WTC11 (cell line): ENCODE results near the gene PHLDB2. TPM values are rescaled to one million over a fixed set of nuclear protein-coding genes. Genes with fewer than 3 reads are reported as not detected.
A peak's percentile ranks its signal among the peaks of the same experiment; 100 is the strongest.

Experiments used
- ATAC-seq: fragments of 200-7000 bp; cut with Tn5 transposase; 2 replicates; pipeline ENCODE4 v1.10.0; 2021; ENCODE audit warnings: mild to moderate bottlenecking, moderate library complexity
- CTCF ChIA-PET: fragments of 300-600 bp; sonication (Branson Sonifier 250); formaldehyde crosslinking; loops from one replicate; lab custom pipeline; 2021; ENCODE audit warnings: antibody characterized with exemption; lab: Charles Lee
- POLR2A ChIA-PET: fragments of 350-600 bp; sonication (Branson Sonifier 250); formaldehyde crosslinking; loops from one replicate; lab custom pipeline; 2021; ENCODE audit warnings: antibody characterized with exemption; lab: Charles Lee
- DNase-seq: peaks from one replicate; pipeline ENCODE4 v3.0.0; 2021; ENCODE audit warnings: low spot score
- H3K27ac Mint-ChIP-seq: 2 replicates; pipeline ENCODE4 v1.8.0; 2021; ENCODE audit warnings: mixed read lengths
- H3K27me3 Mint-ChIP-seq: 2 replicates; pipeline ENCODE4 v1.8.0; 2021; ENCODE audit warnings: low read depth, mild to moderate bottlenecking, moderate library complexity, mixed read lengths
- H3K36me3 Mint-ChIP-seq: 2 replicates; pipeline ENCODE4 v1.8.0; 2021; ENCODE audit warnings: mixed read lengths
- H3K4me1 Mint-ChIP-seq: 2 replicates; pipeline ENCODE4 v1.8.0; 2022; ENCODE audit warnings: mixed read lengths
- H3K4me3 Mint-ChIP-seq: 2 replicates; pipeline ENCODE4 v1.8.0; 2021; ENCODE audit warnings: mild to moderate bottlenecking, moderate library complexity, mixed read lengths
- H3K9me3 Mint-ChIP-seq: 2 replicates; pipeline ENCODE4 v1.8.0; 2021; ENCODE audit warnings: mixed read lengths
- MXD4 ChIP-seq: fragments of 250-450 bp; sonication (Bioruptor Pico); IDR thresholded peaks from 2 replicates; pipeline ENCODE4 v1.8.0; 2021; ENCODE audit warnings: mild to moderate bottlenecking, moderate library complexity, borderline replicate concordance
- MYBL2 ChIP-seq: sonication (generic); formaldehyde crosslinking; IDR thresholded peaks from 2 replicates; pipeline ENCODE4 v1.8.1; 2023; ENCODE audit warnings: mild to moderate bottlenecking, moderate library complexity, missing genetic modification reagents
- NR2C2 ChIP-seq: sonication (generic); formaldehyde crosslinking; IDR thresholded peaks from 2 replicates; pipeline ENCODE4 v1.8.0; 2022; ENCODE audit warnings: mild to moderate bottlenecking, missing genetic modification reagents
- OVOL2 ChIP-seq: fragments of 250-450 bp; sonication (Bioruptor Pico); IDR thresholded peaks from 2 replicates; pipeline ENCODE4 v1.9.0; 2021; ENCODE audit warnings: mild to moderate bottlenecking, borderline replicate concordance
- RELA ChIP-seq: sonication (generic); formaldehyde crosslinking; IDR thresholded peaks from 2 replicates; pipeline ENCODE4 v1.8.1; 2022; ENCODE audit warnings: missing genetic modification reagents, mild to moderate bottlenecking, borderline replicate concordance
- RORB ChIP-seq: fragments of 250-450 bp; sonication (Bioruptor Pico); IDR thresholded peaks from 2 replicates; pipeline ENCODE4 v1.9.0; 2021; ENCODE audit warnings: mild to moderate bottlenecking
- TCF7 ChIP-seq: sonication (generic); formaldehyde crosslinking; IDR thresholded peaks from 2 replicates; pipeline ENCODE4 v1.8.0; 2022; ENCODE audit warnings: mild to moderate bottlenecking, low read depth, missing genetic modification reagents, moderate library complexity
- ZNF263 ChIP-seq: sonication (generic); formaldehyde crosslinking; IDR thresholded peaks from 2 replicates; pipeline ENCODE4 v1.8.1; 2022; ENCODE audit warnings: low read depth, mild to moderate bottlenecking, moderate library complexity, missing genetic modification reagents
- ZNF317 ChIP-seq: sonication (generic); formaldehyde crosslinking; IDR thresholded peaks from 2 replicates; pipeline ENCODE4 v1.8.1; 2023; ENCODE audit warnings: low read depth, mild to moderate bottlenecking, moderate library complexity, missing genetic modification reagents, borderline replicate concordance
- total RNA-seq: library from RNA; stranded (reverse); gene quantifications from 3 replicates; pipeline ENCODE4 v1.2.3, GENCODE V29; 2021
- TF ChIP-seq, protein P1 (sequence below): sonication (generic); formaldehyde crosslinking; IDR thresholded peaks from 2 replicates; pipeline ENCODE4 v1.8.0; 2023; ENCODE audit warnings: mild to moderate bottlenecking, missing genetic modification reagents
- TF ChIP-seq, protein P2 (sequence below): sonication (generic); formaldehyde crosslinking; IDR thresholded peaks from 2 replicates; pipeline ENCODE4 v1.8.1; 2023; ENCODE audit warnings: mild to moderate bottlenecking, missing genetic modification reagents
- TF ChIP-seq, protein P3 (sequence below): sonication (generic); formaldehyde crosslinking; IDR thresholded peaks from 2 replicates; pipeline ENCODE4 v1.8.1; 2023; ENCODE audit warnings: mild to moderate bottlenecking, missing genetic modification reagents, moderate library complexity
- TF ChIP-seq, protein P4 (sequence below): fragments of 200-600 bp; IDR thresholded peaks from 2 replicates; pipeline ENCODE4 v1.8.0; 2022; ENCODE audit warnings: antibody characterized with exemption

PHLDB2 gene
- total RNA-seq, 1 experiment from 2014 or later, result 40.3 TPM

DNA sequence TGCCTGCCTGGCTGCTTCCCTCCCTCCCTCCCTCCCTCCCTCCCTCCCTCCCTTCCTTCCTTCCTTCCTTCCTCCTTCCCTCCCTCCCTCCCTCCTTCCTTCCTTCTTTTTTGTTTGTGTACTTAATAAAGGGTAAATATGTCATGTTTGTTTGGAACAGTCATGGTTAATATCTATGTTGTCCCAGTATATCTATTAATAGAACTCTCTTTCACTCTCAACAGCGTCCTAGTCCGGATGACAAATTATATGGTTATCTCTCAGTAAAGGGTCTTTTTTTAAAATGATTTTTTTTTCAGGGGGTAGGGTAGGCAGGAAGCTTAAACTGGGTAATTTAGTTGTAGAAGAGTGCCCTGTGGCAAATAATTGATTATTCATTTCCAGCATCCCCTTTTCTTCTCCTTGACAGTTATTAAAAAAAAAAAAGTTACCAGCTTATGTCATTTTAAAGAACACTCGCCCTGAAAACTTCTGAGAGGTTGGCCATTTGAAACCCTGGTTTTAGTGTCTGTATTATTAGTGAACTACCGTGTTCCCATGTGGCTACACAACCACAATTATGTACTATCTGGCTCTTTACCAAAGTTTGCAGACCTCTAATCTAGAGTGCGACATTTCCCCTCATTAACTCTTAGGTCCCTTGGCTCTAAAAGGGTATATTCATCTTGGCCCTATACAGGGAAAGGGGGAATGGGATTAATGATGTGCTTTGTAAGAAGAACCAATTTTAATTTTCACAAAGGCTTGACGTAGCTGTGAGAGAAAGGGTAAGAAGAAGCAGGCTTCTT, 153.3 kb downstream of the PHLDB2 start:
- DNase-seq, result no peak
- TF ChIP-seq ZNF317 (CRISPR knock-in tag) (no peak), OVOL2 (CRISPR knock-in tag) (no peak), RORB (CRISPR knock-in tag) (no peak), RELA (CRISPR knock-in tag) (no peak), TCF7 (CRISPR knock-in tag) (no peak), MYBL2 (no peak), ZNF263 (CRISPR knock-in tag) (no peak), NR2C2 (no peak)
- TF ChIP-seq, protein P1, sequence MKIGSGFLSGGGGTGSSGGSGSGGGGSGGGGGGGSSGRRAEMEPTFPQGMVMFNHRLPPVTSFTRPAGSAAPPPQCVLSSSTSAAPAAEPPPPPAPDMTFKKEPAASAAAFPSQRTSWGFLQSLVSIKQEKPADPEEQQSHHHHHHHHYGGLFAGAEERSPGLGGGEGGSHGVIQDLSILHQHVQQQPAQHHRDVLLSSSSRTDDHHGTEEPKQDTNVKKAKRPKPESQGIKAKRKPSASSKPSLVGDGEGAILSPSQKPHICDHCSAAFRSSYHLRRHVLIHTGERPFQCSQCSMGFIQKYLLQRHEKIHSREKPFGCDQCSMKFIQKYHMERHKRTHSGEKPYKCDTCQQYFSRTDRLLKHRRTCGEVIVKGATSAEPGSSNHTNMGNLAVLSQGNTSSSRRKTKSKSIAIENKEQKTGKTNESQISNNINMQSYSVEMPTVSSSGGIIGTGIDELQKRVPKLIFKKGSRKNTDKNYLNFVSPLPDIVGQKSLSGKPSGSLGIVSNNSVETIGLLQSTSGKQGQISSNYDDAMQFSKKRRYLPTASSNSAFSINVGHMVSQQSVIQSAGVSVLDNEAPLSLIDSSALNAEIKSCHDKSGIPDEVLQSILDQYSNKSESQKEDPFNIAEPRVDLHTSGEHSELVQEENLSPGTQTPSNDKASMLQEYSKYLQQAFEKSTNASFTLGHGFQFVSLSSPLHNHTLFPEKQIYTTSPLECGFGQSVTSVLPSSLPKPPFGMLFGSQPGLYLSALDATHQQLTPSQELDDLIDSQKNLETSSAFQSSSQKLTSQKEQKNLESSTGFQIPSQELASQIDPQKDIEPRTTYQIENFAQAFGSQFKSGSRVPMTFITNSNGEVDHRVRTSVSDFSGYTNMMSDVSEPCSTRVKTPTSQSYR (CRISPR knock-in tag), result no peak
- TF ChIP-seq, protein P2, sequence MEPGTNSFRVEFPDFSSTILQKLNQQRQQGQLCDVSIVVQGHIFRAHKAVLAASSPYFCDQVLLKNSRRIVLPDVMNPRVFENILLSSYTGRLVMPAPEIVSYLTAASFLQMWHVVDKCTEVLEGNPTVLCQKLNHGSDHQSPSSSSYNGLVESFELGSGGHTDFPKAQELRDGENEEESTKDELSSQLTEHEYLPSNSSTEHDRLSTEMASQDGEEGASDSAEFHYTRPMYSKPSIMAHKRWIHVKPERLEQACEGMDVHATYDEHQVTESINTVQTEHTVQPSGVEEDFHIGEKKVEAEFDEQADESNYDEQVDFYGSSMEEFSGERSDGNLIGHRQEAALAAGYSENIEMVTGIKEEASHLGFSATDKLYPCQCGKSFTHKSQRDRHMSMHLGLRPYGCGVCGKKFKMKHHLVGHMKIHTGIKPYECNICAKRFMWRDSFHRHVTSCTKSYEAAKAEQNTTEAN, result no peak
- TF ChIP-seq, protein P3, sequence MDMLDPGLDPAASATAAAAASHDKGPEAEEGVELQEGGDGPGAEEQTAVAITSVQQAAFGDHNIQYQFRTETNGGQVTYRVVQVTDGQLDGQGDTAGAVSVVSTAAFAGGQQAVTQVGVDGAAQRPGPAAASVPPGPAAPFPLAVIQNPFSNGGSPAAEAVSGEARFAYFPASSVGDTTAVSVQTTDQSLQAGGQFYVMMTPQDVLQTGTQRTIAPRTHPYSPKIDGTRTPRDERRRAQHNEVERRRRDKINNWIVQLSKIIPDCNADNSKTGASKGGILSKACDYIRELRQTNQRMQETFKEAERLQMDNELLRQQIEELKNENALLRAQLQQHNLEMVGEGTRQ (CRISPR knock-in tag), result no peak
- H3K27me3 Mint-ChIP-seq, result no peaks in the 10 kb centered on the region
- H3K36me3 Mint-ChIP-seq, result no peaks in the 10 kb centered on the region
- ATAC-seq, result no peak
- H3K27ac Mint-ChIP-seq, result no peak overlapping the region
- H3K4me1 Mint-ChIP-seq, result peaks cover 9% of the 10 kb centered on the region; the same call in 1 of the 2 replicates
- POLR2A ChIA-PET, result interaction anchor here (0.7 to 1.7 kb wide), 3 partner anchors 13 to 152 kb away, joined by 3 to 6 read pairs (median 4); partner anchors contain the start of gene TAGLN3
- H3K4me3 Mint-ChIP-seq, result no peak overlapping the region
- CTCF ChIA-PET, result interaction anchor here (0.6 to 3.4 kb wide), 35 partner anchors 8 to 435 kb away, joined by 3 to 150 read pairs (median 8); partner anchors contain the start of genes ABHD10, TAGLN3 and TMPRSS7
- H3K9me3 Mint-ChIP-seq, result no peaks in the 10 kb centered on the region

DNA sequence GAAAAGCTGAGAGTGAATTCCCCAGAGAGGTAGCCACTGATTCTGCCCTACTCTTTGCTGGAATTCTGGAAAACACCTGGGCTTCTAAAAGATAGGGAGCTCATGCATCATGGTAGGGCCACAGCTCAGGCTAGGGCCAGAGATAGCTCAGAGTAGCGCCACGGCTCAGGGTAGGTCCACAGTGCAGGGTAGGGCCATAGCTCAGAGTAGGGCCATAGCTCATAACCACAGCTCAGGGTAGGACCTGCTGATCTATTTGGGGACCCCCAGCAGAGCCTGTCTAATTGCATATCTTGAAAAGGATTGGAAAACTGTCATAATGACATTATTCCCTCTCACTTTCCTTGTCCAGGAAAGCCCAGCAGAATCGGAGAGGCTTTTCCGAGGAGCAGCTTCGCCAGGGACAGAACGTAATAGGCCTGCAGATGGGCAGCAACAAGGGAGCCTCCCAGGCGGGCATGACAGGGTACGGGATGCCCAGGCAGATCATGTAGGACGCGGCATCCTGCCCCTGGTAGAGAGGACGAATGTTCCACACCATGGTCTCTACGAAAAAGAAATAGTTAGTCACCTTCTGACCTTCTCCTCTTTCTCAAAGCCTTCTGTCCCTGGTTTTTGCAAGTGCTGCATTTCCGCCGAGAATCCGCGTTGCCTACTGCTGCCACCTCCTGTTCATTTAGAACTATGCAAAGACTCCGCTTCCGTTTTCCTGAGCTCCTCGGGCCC, 154.2 kb downstream of the PHLDB2 start:
- peak; percentile 90 for ATAC-seq
- CTCF ChIA-PET, result interaction anchor here (0.5 to 3.4 kb wide), 80 partner anchors 8 to 1664 kb away, joined by 3 to 150 read pairs (median 5); partner anchors contain the start of genes ABHD10, TAGLN3 and TMPRSS7
- POLR2A ChIA-PET, result interaction anchor here (1.3 to 1.7 kb wide), 3 partner anchors 14 to 34 kb away, joined by 4 to 6 read pairs (median 4); partner anchors contain the start of genes ABHD10 and TAGLN3
- Mint-ChIP-seq H3K27me3 (no peaks in the 10 kb centered on the region), H3K9me3 (no peaks in the 10 kb centered on the region), H3K4me1 (peaks cover 9% of the 10 kb centered on the region; the same call in 1 of the 2 replicates), H3K4me3 (no peak overlapping the region), H3K27ac (no peak overlapping the region), H3K36me3 (no peaks in the 10 kb centered on the region)
- TF ChIP-seq, protein P4, sequence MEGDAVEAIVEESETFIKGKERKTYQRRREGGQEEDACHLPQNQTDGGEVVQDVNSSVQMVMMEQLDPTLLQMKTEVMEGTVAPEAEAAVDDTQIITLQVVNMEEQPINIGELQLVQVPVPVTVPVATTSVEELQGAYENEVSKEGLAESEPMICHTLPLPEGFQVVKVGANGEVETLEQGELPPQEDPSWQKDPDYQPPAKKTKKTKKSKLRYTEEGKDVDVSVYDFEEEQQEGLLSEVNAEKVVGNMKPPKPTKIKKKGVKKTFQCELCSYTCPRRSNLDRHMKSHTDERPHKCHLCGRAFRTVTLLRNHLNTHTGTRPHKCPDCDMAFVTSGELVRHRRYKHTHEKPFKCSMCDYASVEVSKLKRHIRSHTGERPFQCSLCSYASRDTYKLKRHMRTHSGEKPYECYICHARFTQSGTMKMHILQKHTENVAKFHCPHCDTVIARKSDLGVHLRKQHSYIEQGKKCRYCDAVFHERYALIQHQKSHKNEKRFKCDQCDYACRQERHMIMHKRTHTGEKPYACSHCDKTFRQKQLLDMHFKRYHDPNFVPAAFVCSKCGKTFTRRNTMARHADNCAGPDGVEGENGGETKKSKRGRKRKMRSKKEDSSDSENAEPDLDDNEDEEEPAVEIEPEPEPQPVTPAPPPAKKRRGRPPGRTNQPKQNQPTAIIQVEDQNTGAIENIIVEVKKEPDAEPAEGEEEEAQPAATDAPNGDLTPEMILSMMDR, result 0 out of 2 replicates have a peak, but pooled peaks have one; percentile 41
- no peak for TF ChIP-seq OVOL2 (CRISPR knock-in tag)
- TF ChIP-seq MXD4 (CRISPR knock-in tag), result no peak
- DNase-seq, result peak; percentile 57
